Left lung (tissue), 10 donors: ENCODE data around the gene RFX4. TPM values are rescaled to one million over a fixed set of nuclear protein-coding genes. Genes with fewer than 3 reads are reported as not detected.

Experiments
- ATAC-seq: fragments of 200-7000 bp; cut with Tn5 transposase; one replicate; pipeline ENCODE4 v1.9.1; 2020; ENCODE audit warnings: moderate library complexity
- DNase-seq, 4 donors: peaks; one replicate each; pipeline ENCODE4 v3.0.0-alpha.2; 2013 to 2020
- H3K27ac ChIP-seq, 2 donors: fragments of 200-600 bp; sonication (generic) in 1 of 2; one replicate each; pipeline versions ENCODE4 v1.5.0 to v1.8.0; 2020 to 2021
- H3K27me3 ChIP-seq, 2 donors: fragments of 200-600 bp; sonication (generic) in 1 of 2; one replicate each; pipeline versions ENCODE4 v1.5.0 to v1.8.0; 2020 to 2021
- H3K36me3 ChIP-seq, 2 donors: fragments of 200-600 bp; sonication (generic) in 1 of 2; one replicate each; pipeline versions ENCODE4 v1.5.0 to v1.8.0; 2020 to 2021
- H3K4me1 ChIP-seq, 2 donors: fragments of 200-600 bp; one replicate each; pipeline ENCODE4 v1.8.0; 2021
- H3K4me3 ChIP-seq, 2 donors: fragments of 200-600 bp; sonication (generic) in 1 of 2; one replicate each; pipeline versions ENCODE4 v1.5.0 to v1.8.0; 2020 to 2021; ENCODE audit warnings: mild to moderate bottlenecking in 1 of 2
- H3K9me3 ChIP-seq, 2 donors: fragments of 200-600 bp; sonication (generic) in 1 of 2; one replicate each; pipeline versions ENCODE4 v1.5.0 to v1.8.0; 2020 to 2021
- intact Hi-C, 2 donors: fragments of 100-400 bp; cut with DNase I; formaldehyde crosslinking; loops; one replicate each; pipeline versions ENCODE4 v1.11.2 to v1.14.2; 2022
- polyA plus RNA-seq, 6 donors: library from polyadenylated mRNA; unstranded; fragments of 120-200 nt; gene quantifications; one replicate each; pipeline ENCODE4 v1.2.1, GENCODE V29; 2013; ENCODE audit not compliant: insufficient read length in 6 of 6
- total RNA-seq, 2 donors: library from RNA; stranded (reverse); fragmentation: NEBNext Ultra II Directional; extraction: Animal tissue kit (Norgen Biotek cat#: 25700); gene quantifications; one replicate each; pipeline ENCODE4 v1.2.1, GENCODE V29; 2021
- TF ChIP-seq, protein P1 (sequence below), 2 donors: fragments of 200-600 bp; sonication (generic) in 1 of 2; IDR thresholded peaks; one replicate each; pipeline versions ENCODE4 v1.5.0 to v1.8.0; 2021; ENCODE audit warnings: antibody characterized with exemption in 2 of 2
- donor health status: DM: no; HTN: yes; CAD: no.
- donor health status: DM: no; HTN: no; CAD: no.

The RFX4 gene
- total and polyA plus RNA-seq, 8 donors, result 0.09 TPM; not detected in 7

GRCh38 chr12:106783515-106783914 is 200.7 kb downstream of the RFX4 start:
- intact Hi-C loops, result no loop called here
- no peaks in the 10 kb centered on the region for H3K9me3 ChIP-seq
- peaks cover 0 to 11% of the 10 kb centered on the region in 2 donors for H3K36me3 ChIP-seq
- no peaks in the 10 kb centered on the region for H3K4me1 ChIP-seq
- DNase-seq (no peak), ATAC-seq (no peak)
- no peak overlapping the region for H3K4me3 ChIP-seq
- TF ChIP-seq, protein P1, sequence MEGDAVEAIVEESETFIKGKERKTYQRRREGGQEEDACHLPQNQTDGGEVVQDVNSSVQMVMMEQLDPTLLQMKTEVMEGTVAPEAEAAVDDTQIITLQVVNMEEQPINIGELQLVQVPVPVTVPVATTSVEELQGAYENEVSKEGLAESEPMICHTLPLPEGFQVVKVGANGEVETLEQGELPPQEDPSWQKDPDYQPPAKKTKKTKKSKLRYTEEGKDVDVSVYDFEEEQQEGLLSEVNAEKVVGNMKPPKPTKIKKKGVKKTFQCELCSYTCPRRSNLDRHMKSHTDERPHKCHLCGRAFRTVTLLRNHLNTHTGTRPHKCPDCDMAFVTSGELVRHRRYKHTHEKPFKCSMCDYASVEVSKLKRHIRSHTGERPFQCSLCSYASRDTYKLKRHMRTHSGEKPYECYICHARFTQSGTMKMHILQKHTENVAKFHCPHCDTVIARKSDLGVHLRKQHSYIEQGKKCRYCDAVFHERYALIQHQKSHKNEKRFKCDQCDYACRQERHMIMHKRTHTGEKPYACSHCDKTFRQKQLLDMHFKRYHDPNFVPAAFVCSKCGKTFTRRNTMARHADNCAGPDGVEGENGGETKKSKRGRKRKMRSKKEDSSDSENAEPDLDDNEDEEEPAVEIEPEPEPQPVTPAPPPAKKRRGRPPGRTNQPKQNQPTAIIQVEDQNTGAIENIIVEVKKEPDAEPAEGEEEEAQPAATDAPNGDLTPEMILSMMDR (IDR thresholded peaks at IDR 0.05), result no peak
- H3K27me3 ChIP-seq, result no peaks in the 10 kb centered on the region
- no peak overlapping the region for H3K27ac ChIP-seq

- ATAC-seq (no peak), DNase-seq (no peak)
- Histone ChIP-seq H3K4me3 (no peak overlapping the region), H3K36me3 (peaks cover 0 to 27% of the 10 kb centered on the region in 2 donors), H3K9me3 (no peaks in the 10 kb centered on the region), H3K27me3 (no peaks in the 10 kb centered on the region), H3K27ac (no peak overlapping the region), H3K4me1 (no peaks in the 10 kb centered on the region)
- intact Hi-C loops, result no loop called here
- TF ChIP-seq, protein P1 (IDR thresholded peaks at IDR 0.05), result no peak
Measured at GRCh38 chr12:106790020-106790419, 207.2 kb downstream of the RFX4 start.

- intact Hi-C loops, result no loop called here
- TF ChIP-seq, protein P1 (IDR thresholded peaks at IDR 0.05), result no peak
- Histone ChIP-seq H3K9me3 (no peaks in the 10 kb centered on the region), H3K4me3 (no peak overlapping the region), H3K27ac (no peak overlapping the region), H3K27me3 (no peaks in the 10 kb centered on the region), H3K36me3 (peaks cover 0 to 27% of the 10 kb centered on the region in 2 donors), H3K4me1 (no peaks in the 10 kb centered on the region)
- DNase-seq (no peak), ATAC-seq (no peak)
Measured at GRCh38 chr12:106791531-106791930, 208.7 kb downstream of the RFX4 start.

- intact Hi-C loops, result no loop called here
- peaks cover 0 to 13% of the 10 kb centered on the region in 2 donors for H3K36me3 ChIP-seq
- no peak for DNase-seq
- TF ChIP-seq, protein P1 (IDR thresholded peaks at IDR 0.05), result no peak
- no peaks in the 10 kb centered on the region for H3K9me3 ChIP-seq
- H3K27ac ChIP-seq, result no peak overlapping the region
- ATAC-seq, result no peak
- H3K4me1 ChIP-seq, result no peaks in the 10 kb centered on the region
- no peaks in the 10 kb centered on the region for H3K27me3 ChIP-seq
- no peak overlapping the region for H3K4me3 ChIP-seq
Measured at GRCh38 chr12:106794369-106794768, 211.6 kb downstream of the RFX4 start.

DNA sequence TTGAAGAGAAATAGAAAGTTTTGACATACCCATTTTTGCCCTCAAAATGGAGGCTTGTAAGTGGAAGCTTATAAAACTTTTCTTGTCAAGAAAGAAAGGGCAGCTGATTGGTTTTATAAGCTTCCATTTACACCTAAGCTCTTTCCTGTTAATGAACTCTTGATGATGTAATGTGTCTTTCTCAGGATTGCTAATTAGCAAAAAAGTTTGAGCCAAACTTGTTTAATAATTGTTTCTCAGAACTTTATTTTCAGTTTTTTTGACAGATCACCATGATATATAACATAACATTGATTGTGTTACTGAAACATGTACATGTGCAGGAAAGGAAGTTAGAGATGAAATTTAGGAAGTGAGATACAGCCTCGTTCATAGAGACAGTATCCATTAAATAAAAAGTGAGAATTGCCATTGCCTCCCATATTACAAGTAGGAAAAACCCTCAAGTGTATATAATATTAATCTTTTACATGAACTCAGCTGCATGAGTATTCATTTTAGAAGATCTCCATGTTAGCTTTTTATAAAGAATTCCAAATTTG is 218.4 kb downstream of the RFX4 start:
- no peaks in the 10 kb centered on the region for H3K27me3 ChIP-seq
- no peak overlapping the region for H3K4me3 ChIP-seq
- TF ChIP-seq, protein P1 (IDR thresholded peaks at IDR 0.05), result no peak
- DNase-seq (no peak), ATAC-seq (no peak)
- no peak overlapping the region for H3K27ac ChIP-seq
- H3K9me3 ChIP-seq, result no peaks in the 10 kb centered on the region
- H3K4me1 ChIP-seq, result no peaks in the 10 kb centered on the region
- intact Hi-C loops, result no loop called here
- peaks cover 0 to 15% of the 10 kb centered on the region in 2 donors for H3K36me3 ChIP-seq
